DOHH2 (cell line): ENCODE data around the gene SORBS2.
"Not testable (repeated sequence)": the region's sequence is repeated elsewhere in the genome, so short reads cannot be mapped to it uniquely, and the experiment has no call there.

Experiments
- EZH2phosphoT487 ChIP-seq: fragments of 200-600 bp; sonication (generic); IDR thresholded peaks from 2 replicates; pipeline ENCODE4 v1.6.1; 2017; ENCODE audit warnings: borderline replicate concordance, mild to moderate bottlenecking, antibody characterized with exemption, low read length, moderate library complexity, mixed read lengths
- TF ChIP-seq, protein P1 (sequence below): fragments of 200-600 bp; sonication (generic); IDR thresholded peaks from one replicate; pipeline ENCODE4 v1.5.1; 2014; ENCODE audit warnings: antibody characterized with exemption, mild to moderate bottlenecking, low read depth, low read length; ENCODE audit not compliant: poor library complexity, severe bottlenecking

DNA sequence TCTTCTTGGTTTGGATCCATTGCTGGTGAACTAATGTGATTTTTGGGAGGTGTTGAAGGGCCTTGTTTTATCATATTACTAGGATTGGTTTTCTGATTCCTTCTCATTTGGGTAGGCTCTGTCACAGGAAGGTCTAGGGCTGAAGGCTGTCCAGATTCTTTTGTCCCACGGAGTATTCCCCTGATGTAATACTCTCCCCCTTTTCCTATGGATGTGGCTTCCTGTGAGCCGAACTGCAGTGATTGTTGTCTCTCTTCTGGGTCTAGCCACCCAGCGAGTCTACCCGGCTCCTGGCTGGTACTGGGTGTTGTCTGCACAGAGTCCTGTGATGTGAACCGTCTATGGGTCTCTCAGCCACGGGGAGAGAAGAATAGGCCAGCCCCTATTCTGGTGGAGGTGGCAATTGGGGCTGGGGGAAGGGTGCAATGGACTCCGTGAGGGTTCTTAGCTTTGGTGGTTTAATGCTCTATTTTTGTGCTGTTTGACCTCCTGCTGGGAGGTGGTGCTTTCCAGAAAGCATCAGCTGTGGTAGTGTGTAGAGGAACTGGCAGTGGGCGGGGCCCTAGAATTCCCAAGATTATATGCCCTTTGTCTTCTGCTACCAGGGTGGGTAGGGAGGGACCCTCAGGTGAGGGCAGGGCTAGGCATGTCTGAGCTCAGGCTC, 252.6 kb downstream of the SORBS2 start:
- TF ChIP-seq, protein P1, sequence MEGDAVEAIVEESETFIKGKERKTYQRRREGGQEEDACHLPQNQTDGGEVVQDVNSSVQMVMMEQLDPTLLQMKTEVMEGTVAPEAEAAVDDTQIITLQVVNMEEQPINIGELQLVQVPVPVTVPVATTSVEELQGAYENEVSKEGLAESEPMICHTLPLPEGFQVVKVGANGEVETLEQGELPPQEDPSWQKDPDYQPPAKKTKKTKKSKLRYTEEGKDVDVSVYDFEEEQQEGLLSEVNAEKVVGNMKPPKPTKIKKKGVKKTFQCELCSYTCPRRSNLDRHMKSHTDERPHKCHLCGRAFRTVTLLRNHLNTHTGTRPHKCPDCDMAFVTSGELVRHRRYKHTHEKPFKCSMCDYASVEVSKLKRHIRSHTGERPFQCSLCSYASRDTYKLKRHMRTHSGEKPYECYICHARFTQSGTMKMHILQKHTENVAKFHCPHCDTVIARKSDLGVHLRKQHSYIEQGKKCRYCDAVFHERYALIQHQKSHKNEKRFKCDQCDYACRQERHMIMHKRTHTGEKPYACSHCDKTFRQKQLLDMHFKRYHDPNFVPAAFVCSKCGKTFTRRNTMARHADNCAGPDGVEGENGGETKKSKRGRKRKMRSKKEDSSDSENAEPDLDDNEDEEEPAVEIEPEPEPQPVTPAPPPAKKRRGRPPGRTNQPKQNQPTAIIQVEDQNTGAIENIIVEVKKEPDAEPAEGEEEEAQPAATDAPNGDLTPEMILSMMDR: not testable (repeated sequence)
- not testable (repeated sequence) for TF ChIP-seq EZH2phosphoT487
